Inflammatory macrophage treated with lipopolysaccharide for 1 hour (primary cell): ENCODE results near the gene USP34.

ENCODE experiments used
- DNase-seq, 2 donors: peaks; one replicate each; pipeline ENCODE4 v3.0.0-alpha.2; 2020 to 2022

USP34 gene

GRCh38 chr2:61287254-61287653, 183.6 kb downstream of the USP34 start:
- no peak for DNase-seq

DNA sequence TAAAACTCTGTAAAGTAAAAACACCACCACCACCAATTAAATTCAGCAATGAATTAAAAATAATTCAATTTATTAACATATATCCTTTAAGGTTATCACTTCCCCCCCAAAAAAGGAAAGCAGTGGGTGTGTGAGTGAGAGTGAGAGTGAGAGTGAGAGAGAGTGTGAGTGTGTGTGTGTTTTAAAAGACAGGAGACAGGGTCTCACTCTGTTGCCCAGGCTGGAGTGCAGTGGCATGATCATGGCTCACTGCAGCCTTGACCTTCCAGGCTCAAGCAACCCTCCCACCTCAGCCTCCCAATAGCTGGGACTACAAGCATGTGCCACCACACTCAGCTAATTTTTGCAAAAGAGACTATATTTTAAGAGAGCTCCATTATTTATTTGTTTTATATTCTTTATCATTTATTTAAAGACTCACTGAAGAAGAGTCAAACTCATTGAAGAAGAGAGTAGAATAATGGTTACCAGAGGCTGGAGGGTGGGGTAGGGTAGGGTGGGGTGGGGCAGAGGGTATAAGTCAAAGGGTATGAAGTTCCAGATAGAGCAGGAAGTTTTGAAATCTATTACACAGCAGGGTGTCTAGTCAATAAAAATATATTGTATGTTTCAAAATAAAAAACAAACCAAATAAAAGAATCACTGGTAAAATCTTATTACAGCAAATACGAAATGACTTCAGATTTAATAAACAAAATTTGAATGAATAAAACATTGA, 187.3 kb downstream of the USP34 start:
- no peak for DNase-seq

DNA sequence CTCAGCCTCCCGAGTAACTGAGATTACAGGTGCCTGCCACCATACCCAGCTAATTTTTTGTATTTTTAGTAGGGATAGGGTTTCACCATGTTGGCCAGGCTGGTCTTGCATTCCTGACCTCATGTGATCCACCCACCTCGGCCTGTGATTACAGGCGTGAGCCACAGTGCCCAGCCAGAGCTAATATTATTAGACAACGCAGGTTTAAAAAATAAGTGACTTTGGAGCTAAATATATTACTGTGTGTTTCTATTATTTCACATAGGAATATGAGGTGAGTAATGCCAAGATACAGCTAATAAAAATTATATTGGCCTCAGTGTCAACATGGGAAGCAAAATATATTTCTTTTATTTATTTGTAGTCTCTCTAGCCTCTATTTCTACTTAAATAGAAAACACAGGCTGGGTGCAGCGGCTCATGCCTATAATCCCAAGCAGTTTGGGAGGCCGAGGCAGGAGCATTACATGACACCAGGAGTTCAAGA, 188.7 kb downstream of the USP34 start:
- DNase-seq: no peak

DNA sequence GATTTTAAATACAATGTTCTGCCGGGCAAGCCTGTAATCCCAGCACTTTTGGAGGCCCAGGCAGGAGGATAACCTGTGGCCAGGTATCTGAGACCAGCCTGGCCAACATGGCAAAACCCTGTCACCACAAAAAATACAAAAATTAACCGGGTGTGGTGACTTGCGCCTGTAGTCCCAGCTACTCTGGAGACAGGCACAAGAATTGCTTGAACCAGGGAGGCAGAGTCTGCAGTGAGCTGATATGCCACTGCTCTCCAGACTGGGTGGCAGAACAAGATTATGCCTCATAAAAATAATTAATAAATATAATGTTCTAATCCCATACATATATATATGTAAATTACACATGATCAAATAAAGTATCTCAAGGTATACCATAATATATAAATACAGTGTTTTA, 189.6 kb downstream of the USP34 start:
- no peak for DNase-seq

GRCh38 chr2:61277756-61278155, 193.1 kb downstream of the USP34 start:
- no peak for DNase-seq

DNA sequence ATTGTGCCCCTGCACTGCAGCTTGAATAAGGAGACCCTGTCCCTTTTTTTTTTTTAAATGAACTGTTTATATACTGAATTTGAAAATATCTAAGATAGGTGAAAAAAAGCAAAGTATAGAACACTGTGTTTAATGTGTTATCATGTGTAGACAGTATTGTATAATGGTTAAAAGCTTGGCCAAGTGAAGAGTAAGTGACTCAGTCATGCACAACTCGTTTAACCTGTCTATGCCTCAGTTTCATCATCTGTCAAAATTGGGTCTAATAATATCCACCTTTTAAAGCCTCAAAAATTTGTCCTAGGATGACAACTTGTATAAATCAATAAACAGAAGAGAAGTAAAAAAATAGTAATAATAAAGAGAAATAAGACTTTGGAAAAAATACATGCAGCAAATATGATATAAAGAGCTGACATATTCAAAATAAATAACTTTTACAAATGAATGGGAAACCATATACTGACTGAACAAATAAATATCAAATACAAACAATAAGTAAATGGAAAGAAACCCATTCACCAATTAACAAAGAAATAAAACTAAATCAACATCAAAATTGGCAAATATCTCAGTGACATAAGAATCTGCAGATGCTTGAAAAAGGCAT, 195.2 kb downstream of the USP34 start:
- no peak for DNase-seq

DNA sequence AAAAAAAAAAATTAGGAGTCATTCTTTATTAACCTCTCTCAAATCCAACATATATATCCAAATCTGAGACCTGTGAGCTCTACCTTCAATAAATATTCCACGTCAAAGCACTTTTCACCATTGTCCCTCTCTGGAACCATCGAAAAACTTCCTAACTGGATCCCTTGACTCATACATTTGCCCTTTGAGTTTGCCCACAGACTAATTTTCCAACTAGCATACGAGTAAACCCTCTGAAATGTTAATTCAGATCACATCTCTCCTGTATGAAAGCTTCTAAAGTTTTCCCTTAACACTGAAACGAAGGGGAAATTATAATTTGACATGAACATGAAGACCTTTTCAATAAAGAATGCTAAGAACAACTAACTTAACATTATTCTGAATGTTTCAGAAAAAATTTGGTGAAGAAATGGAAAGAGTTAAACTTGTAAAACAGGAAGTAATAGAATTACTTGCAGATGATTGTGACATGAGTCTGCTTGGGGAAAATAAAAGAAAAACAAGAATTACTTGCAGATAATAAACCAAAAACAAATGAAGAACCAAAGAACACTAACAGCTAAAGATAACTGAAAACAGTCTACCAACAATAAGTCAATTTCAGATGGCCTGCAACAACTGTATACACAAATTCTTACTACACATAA, 198.3 kb downstream of the USP34 start:
- no peak for DNase-seq

- DNase-seq: no peak
Observed at GRCh38 chr2:61268249-61268648, 202.6 kb downstream of the USP34 start.

DNA sequence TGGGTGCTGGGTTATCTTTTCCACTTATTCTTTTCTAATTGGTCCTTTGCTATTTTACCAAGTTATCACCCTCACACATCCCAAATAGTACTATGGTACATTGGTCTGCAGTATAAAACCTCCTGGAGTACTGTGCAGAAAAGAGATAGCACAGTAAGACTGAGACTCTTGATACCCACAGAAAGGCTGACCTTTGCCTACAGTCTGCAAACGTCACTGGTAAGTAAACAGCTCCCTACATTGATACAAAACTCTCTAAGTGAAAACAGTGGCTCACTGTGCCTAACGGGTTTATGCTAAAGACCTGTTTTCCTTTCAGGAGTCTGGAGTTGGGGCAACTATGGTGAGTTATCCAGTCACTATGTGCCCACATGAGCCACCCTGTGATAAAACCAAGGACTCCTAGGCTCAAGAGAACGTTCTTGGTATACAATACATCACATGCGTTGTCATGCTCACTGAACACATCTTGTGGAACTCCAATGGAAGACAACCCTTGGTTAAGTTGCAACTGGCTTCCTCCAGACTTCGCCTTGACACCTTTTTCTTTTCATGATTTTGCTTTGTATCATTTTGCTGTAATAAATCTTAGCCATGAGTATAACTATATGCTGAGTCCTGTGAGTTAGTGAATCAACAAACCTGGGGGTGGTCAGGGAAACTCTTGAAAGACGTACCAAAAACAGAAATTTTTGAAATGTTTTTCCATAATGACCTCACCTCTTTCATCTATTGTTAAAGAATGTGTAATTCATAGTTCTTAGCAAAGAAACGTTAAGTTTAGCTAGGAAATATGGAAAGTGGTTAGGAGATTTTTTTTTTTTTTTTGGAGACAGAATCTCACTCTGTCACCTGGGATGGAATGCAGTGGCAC, 204.0 kb downstream of the USP34 start:
- DNase-seq: no peak

DNA sequence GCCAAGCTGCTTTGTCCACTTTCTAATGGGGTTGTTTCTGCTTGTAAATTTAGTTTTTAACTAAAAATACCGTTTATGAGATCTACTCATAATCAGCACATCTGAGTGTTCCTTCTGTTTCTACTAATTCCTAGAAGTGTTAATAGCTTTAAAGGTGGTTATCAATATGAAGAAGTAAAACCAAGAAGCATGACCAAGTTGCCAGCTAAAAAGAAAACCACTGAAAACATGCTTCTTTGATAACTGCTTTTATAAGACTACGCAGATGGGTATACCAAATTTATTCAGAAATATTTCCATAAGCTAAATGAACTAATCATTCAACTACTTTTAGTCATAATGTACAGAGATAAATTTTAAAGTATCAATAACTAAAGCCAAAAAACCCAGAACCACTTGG, 207.1 kb downstream of the USP34 start:
- no peak for DNase-seq

- no peak for DNase-seq
Observed at GRCh38 chr2:61262699-61263098, 208.2 kb downstream of the USP34 start.

- no peak for DNase-seq
Observed at GRCh38 chr2:61257446-61257845, 213.4 kb downstream of the USP34 start.

GRCh38 chr2:61255580-61256437, 215.1 kb downstream of the USP34 start:
- no peak for DNase-seq

GRCh38 chr2:61254536-61254935, 216.4 kb downstream of the USP34 start:
- DNase-seq: no peak

GRCh38 chr2:61253136-61253535, 217.8 kb downstream of the USP34 start:
- DNase-seq: no peak

DNA sequence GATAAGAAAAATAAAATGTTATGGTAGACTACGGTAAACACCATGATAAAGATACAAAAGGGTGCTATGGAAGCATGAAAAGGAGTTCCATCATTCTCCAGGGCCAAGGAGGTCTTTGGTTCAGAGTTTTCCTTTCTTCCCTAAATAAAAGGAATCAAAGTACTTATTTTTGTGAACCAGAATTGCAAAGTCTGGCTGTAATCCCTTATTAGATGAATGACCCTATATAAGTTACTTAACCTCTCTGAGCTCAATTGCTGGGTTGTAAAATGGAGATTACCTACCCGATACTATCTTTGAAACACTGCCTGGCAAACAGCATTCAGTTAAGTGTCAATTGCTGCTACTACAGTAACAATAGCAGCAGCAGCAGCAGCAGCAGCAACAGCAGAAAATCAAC, 218.9 kb downstream of the USP34 start:
- DNase-seq: no peak

DNA sequence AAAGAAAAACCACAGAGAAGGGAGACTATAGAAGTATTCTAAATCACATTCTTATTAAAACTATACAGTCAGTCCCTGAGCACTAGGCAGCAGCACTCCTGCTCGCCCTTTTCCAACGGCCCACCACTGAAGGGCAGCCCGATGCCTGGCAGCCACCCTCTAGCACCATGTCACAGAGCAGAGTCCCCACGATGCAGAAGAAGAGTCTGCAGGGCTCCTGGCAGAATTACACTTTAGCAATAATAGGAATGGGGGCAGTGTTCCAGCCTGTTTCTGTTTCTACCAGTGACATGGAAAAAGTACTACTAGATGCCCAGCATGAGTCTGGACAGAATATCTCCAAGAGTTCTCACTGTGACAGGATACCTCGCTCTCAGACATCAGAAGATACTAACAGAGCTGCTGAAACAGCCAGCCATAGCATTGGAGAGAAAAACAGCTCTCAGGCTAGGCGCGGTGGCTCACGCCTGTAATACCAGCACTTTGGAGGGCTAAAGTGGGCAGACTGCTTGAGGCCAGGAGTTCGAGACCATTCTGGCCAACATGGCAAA, 221.3 kb downstream of the USP34 start:
- DNase-seq: no peak

GRCh38 chr2:61247204-61247812, 223.6 kb downstream of the USP34 start:
- no peak for DNase-seq

GRCh38 chr2:61244694-61245093, 226.2 kb downstream of the USP34 start:
- no peak for DNase-seq

- no peak for DNase-seq
Observed at GRCh38 chr2:61241266-61241665, 229.6 kb downstream of the USP34 start.

- no peak for DNase-seq
Observed at GRCh38 chr2:61238219-61239012, 232.5 kb downstream of the USP34 start.
